Fibroblast of villous mesenchyme (primary cell): ENCODE results near the gene PCNP. TPM values are rescaled to one million over a fixed set of nuclear protein-coding genes. Genes with fewer than 3 reads are reported as not detected.
"Not testable (repeated sequence)": the region's sequence is repeated elsewhere in the genome, so short reads cannot be mapped to it uniquely, and the experiment has no call there.

Experiments
- DNase-seq: peaks from one replicate; pipeline ENCODE4 v3.0.0-alpha.2; 2010; ENCODE audit warnings: low read depth
- H3K4me3 ChIP-seq: 2 replicates; pipeline ENCODE4 v1.5.1; 2011; ENCODE audit warnings: low read depth, mild to moderate bottlenecking, low read length
- small RNA-seq: library from RNA; depleted of rRNA; stranded (forward); fragments of <200 nt; gene quantifications from one replicate; pipeline ENCODE3, GENCODE V24; 2012
- total RNA-seq: library from RNA; depleted of rRNA; stranded (reverse); fragments of >200 nt; gene quantifications from 2 replicates; pipeline ENCODE4 v1.2.3, GENCODE V29; 2012
- TF ChIP-seq, protein P1 (sequence below): IDR thresholded peaks from 2 replicates; pipeline ENCODE4 v1.5.1; 2012; ENCODE audit warnings: low read depth, mild to moderate bottlenecking, low read length; ENCODE audit not compliant: insufficient read depth

PCNP gene
- total RNA-seq, 1 donor, result 124 TPM

- H3K4me3 ChIP-seq, result no peak overlapping the region
- TF ChIP-seq, protein P1, sequence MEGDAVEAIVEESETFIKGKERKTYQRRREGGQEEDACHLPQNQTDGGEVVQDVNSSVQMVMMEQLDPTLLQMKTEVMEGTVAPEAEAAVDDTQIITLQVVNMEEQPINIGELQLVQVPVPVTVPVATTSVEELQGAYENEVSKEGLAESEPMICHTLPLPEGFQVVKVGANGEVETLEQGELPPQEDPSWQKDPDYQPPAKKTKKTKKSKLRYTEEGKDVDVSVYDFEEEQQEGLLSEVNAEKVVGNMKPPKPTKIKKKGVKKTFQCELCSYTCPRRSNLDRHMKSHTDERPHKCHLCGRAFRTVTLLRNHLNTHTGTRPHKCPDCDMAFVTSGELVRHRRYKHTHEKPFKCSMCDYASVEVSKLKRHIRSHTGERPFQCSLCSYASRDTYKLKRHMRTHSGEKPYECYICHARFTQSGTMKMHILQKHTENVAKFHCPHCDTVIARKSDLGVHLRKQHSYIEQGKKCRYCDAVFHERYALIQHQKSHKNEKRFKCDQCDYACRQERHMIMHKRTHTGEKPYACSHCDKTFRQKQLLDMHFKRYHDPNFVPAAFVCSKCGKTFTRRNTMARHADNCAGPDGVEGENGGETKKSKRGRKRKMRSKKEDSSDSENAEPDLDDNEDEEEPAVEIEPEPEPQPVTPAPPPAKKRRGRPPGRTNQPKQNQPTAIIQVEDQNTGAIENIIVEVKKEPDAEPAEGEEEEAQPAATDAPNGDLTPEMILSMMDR, result no peak
- no peak for DNase-seq
These were observed 65.4 kb downstream of the PCNP start for GRCh38 chr3:101639280-101639963.

- no peak for DNase-seq
- H3K4me3 ChIP-seq, result no peak overlapping the region
- TF ChIP-seq, protein P1, result no peak
These were observed 66.3 kb downstream of the PCNP start for GRCh38 chr3:101640256-101640655.

GRCh38 chr3:101641397-101642115, 67.6 kb downstream of the PCNP start:
- peak; percentile 63 for DNase-seq
- not testable (repeated sequence) for H3K4me3 ChIP-seq

DNA sequence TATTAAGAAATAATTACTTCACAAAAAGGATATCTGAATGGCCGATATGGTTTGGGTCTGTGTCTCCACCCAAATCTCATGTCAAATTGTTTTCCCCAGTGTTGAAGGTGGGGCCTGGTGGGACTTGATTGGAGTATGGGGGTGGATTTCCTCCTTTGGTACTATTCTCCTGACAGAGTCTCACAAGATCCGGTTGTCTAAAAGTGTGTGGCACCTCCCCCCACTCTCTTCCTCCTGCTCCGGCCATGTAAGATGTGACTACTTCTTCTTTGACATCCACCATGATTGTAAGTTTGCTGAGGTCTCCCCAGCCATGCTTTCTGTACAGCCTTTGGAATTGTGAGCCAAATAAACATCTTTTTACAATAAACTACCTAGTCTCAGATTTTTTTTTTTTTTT, 68.5 kb downstream of the PCNP start:
- DNase-seq, result no peak
- no peak overlapping the region for H3K4me3 ChIP-seq
- TF ChIP-seq, protein P1, result no peak

DNA sequence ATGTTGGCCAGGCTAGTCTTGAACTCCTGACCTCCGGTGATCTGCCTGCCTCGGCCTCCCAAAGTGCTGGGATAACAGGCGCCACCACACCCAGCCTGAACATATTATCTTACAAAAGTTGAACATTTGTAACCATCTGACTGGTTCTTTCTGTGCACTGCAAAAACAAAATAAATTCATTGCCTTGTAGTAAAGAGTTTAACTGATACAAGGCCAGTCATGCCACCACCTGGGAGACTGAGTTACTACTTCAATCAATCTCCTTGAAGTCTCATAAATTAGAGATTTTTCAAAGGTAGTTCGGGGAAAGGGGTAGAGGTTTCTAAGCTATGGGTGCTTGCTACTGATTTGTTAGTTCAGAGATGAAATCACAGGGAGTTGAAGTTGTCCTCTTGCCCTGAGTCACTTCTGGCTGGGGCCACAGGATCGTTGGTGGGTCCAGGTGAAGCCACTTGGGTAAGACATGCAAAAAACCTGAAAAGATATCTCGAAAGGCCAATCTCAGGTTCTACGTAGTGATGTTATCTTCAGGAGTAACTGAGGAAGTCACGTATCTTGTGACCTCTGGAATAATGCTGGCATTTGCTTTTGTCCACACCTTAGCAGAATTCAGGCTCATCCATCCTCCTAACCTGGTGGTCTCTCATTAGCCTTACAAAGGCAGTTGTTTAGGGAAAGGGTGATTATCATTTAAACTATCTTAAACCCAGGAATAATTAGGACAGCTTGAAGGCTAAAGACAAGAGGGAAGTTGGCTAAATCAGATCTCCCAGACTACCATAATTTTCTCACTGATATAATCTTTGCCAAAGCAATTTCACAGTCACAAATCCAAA, 69.2 kb downstream of the PCNP start:
- TF ChIP-seq, protein P1, result no peak
- H3K4me3 ChIP-seq, result no peak overlapping the region
- DNase-seq, result no peak

Small RNA genes within 50 kb of the gene (small RNA-seq; reads per million reads assigned to genes)
- gene RF00019 (not detected), gene RNU6-1256P (not detected)

Other genes with a start within 250 kb of the PCNP start
- gene SENP7, start 61.0 kb upstream of the PCNP start, total RNA-seq, result 9.7 and 16.4 TPM in 2 replicates
- gene TRMT10C, start 12.3 kb upstream of the PCNP start, total RNA-seq, result 21.9 and 38.4 TPM in 2 replicates
- gene ZBTB11, start 103.0 kb downstream of the PCNP start, total RNA-seq, result 20.9 and 33.2 TPM in 2 replicates
- gene RPL24, start 112.5 kb downstream of the PCNP start, total RNA-seq, result 1,523 and 2,114 TPM in 2 replicates
- 14.2 and 24.6 TPM in 2 replicates for gene CEP97, start 150.4 kb downstream of the PCNP start, total RNA-seq
- gene NXPE3, start 205.0 kb downstream of the PCNP start, total RNA-seq, result 14.2 and 22.0 TPM in 2 replicates